ENCODE results near the gene BAZ2B. TPM values are rescaled to one million over a fixed set of nuclear protein-coding genes. Genes with fewer than 3 reads are reported as not detected.

Gene BAZ2B
- total RNA-seq, 1 experiment from 2014 or later: 54.9 TPM

GRCh38 chr2:159307942-159308341, 308.4 kb downstream of the BAZ2B start:
- no peak overlapping the region for H2BK15ac ChIP-seq (ENCODE audit: low read depth, low read length)
- H3K79me1 ChIP-seq (ENCODE audit: insufficient read depth, low read depth, low read length, poor library complexity, severe bottlenecking): no peaks in the 10 kb centered on the region
- no peak overlapping the region for H3K18ac ChIP-seq (ENCODE audit: insufficient read length, low read depth, low read length)
- no peak overlapping the region for H2AK5ac ChIP-seq (ENCODE audit: insufficient read length, low read length)
- H2BK5ac ChIP-seq (ENCODE audit: insufficient read length, low read length): no peak overlapping the region
- H4K8ac ChIP-seq (replicated peaks; ENCODE audit: insufficient read length, low read depth, low read length): no peak overlapping the region
- no peaks in the 10 kb centered on the region for H4K20me1 ChIP-seq (ENCODE audit: control insufficient read depth, insufficient read depth, insufficient read length)
- no peak overlapping the region for H3K56ac ChIP-seq (ENCODE audit: insufficient read length, low read depth, low read length)
- Mint-ChIP-seq H3K9me3 (no peaks in the 10 kb centered on the region), H3K4me3 (no peak overlapping the region), H3K27me3 (ENCODE audit: low read depth) (peaks cover 2% of the 10 kb centered on the region), H3K27ac (no peak overlapping the region), H3K36me3 (ENCODE audit: insufficient read depth in 1 of 3, low read depth in 3 of 3) (no peaks in the 10 kb centered on the region), H3K4me1 (no peaks in the 10 kb centered on the region)
- H3K23me2 ChIP-seq (ENCODE audit: insufficient read length, low read depth, low read length, poor library complexity, severe bottlenecking): no peaks in the 10 kb centered on the region
- no peak for TF ChIP-seq CTCF (conservative IDR thresholded peaks at IDR 0.05)
- H3K27me3 ChIP-seq (ENCODE audit: insufficient read depth, low read length): no peaks in the 10 kb centered on the region
- H4K5ac ChIP-seq (ENCODE audit: insufficient read length, low read depth, low read length): no peak overlapping the region
- no peak overlapping the region for H3K4me2 ChIP-seq (ENCODE audit: insufficient read depth, insufficient read length, low read length)
- no peak overlapping the region for H2BK20ac ChIP-seq (ENCODE audit: low read depth, low read length, poor library complexity, severe bottlenecking)
- no peak for DNase-seq
- no peaks in the 10 kb centered on the region for H3K9me3 ChIP-seq (ENCODE audit: control insufficient read depth, low read depth, low read length)
- no peak overlapping the region for H4K91ac ChIP-seq (ENCODE audit: insufficient read length, low read depth, low read length)
- H2BK12ac ChIP-seq (ENCODE audit: insufficient read length, low read depth, low read length): no peak overlapping the region
- H3K4me1 ChIP-seq (ENCODE audit: insufficient read depth, low read length): no peaks in the 10 kb centered on the region
- no peak overlapping the region for H3K23ac ChIP-seq (ENCODE audit: insufficient read length, low read depth, low read length)
- no peak overlapping the region for H3K27ac ChIP-seq (ENCODE audit: insufficient read length, low read depth, low read length)
- no peak overlapping the region for H3K9ac ChIP-seq (ENCODE audit: extremely low read depth, insufficient read length, low read length)
- no peaks in the 10 kb centered on the region for H3K79me2 ChIP-seq (ENCODE audit: insufficient read depth, low read length)
- no peak overlapping the region for H3K4ac ChIP-seq (ENCODE audit: low read depth, low read length)
- H3T11ph ChIP-seq (ENCODE audit: low read length): no peak overlapping the region
- H3K14ac ChIP-seq (ENCODE audit: insufficient read depth, low read length): no peak overlapping the region
- H2AFZ ChIP-seq (ENCODE audit: low read length): no peak overlapping the region
- no peak overlapping the region for H2BK120ac ChIP-seq (ENCODE audit: low read depth, low read length, poor library complexity, severe bottlenecking)

Data from H9 (cell line).